Chondrocyte (in vitro differentiated cells): ENCODE measurements around the gene UCK1. TPM values are rescaled to one million over a fixed set of nuclear protein-coding genes. Genes with fewer than 3 reads are reported as not detected.

Experiments used
- DNase-seq: peaks from one replicate; pipeline ENCODE4 v3.0.0; 2021; ENCODE audit warnings: mixed read lengths, low spot score
- H3K27ac Mint-ChIP-seq: one replicate; pipeline ENCODE4 v1.8.0; 2021; ENCODE audit warnings: mild to moderate bottlenecking, moderate library complexity, mixed read lengths; ENCODE audit not compliant: unreplicated experiment
- H3K27me3 Mint-ChIP-seq: 2 replicates; pipeline ENCODE4 v1.8.0; 2021; ENCODE audit warnings: low read depth, mixed read lengths
- H3K36me3 Mint-ChIP-seq: 2 replicates; pipeline ENCODE4 v1.8.0; 2021; ENCODE audit warnings: low read depth, mixed read lengths
- H3K4me1 Mint-ChIP-seq: 2 replicates; pipeline ENCODE4 v1.8.0; 2021; ENCODE audit warnings: low read depth, mild to moderate bottlenecking, mixed read lengths
- H3K4me3 Mint-ChIP-seq: one replicate; pipeline ENCODE4 v1.8.0; 2021; ENCODE audit warnings: mild to moderate bottlenecking, moderate library complexity, mixed read lengths; ENCODE audit not compliant: unreplicated experiment
- H3K9me3 Mint-ChIP-seq: 2 replicates; pipeline ENCODE4 v1.8.0; 2021; ENCODE audit warnings: low read depth, mixed read lengths
- CTCF ChIP-seq: fragments of 200-600 bp; sonication (generic); IDR thresholded peaks from 2 replicates; pipeline ENCODE4 v1.5.0; 2021; ENCODE audit warnings: antibody characterized with exemption, mild to moderate bottlenecking, moderate library complexity
- total RNA-seq: library from RNA; stranded (reverse); gene quantifications from 3 replicates; pipeline ENCODE4 v1.2.1, GENCODE V29; 2021

UCK1 gene
- total RNA-seq, 1 donor from 2014 or later: 18.3 TPM

DNA sequence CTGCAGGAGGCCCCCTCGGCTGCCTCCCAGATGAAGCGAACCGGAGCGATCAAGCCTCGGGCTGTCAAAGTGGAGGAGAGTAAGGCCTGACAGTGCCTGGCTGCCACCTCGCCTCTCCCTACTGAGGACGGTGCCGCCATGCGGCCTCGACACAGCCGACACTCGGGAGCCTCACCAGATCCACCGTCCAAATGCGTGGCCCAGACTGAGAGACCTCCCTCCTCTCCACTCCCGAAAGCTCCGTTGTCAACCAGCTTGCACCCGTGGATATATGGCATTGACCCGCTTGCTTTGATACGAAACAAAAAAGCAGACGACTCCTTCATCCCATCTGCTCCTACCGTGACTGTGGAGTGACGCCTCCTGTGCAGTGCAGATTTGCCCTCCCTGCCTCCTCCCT lies 35.3 kb downstream of the UCK1 start:
- H3K4me3 Mint-ChIP-seq: no peak overlapping the region
- H3K9me3 Mint-ChIP-seq: no peaks in the 10 kb centered on the region
- no peaks in the 10 kb centered on the region for H3K27me3 Mint-ChIP-seq
- DNase-seq: no peak
- peaks cover 3% of the 10 kb centered on the region for H3K4me1 Mint-ChIP-seq
- no peak for TF ChIP-seq CTCF
- H3K27ac Mint-ChIP-seq: no peak overlapping the region
- H3K36me3 Mint-ChIP-seq: peaks cover 46% of the 10 kb centered on the region

GRCh38 chr9:131494296-131494870 lies 36.7 kb downstream of the UCK1 start:
- no peaks in the 10 kb centered on the region for H3K4me1 Mint-ChIP-seq
- peaks cover 55% of the 10 kb centered on the region for H3K36me3 Mint-ChIP-seq
- no peaks in the 10 kb centered on the region for H3K27me3 Mint-ChIP-seq
- H3K4me3 Mint-ChIP-seq: no peak overlapping the region
- H3K9me3 Mint-ChIP-seq: no peaks in the 10 kb centered on the region
- no peak for TF ChIP-seq CTCF
- no peak overlapping the region for H3K27ac Mint-ChIP-seq
- DNase-seq: no peak

DNA sequence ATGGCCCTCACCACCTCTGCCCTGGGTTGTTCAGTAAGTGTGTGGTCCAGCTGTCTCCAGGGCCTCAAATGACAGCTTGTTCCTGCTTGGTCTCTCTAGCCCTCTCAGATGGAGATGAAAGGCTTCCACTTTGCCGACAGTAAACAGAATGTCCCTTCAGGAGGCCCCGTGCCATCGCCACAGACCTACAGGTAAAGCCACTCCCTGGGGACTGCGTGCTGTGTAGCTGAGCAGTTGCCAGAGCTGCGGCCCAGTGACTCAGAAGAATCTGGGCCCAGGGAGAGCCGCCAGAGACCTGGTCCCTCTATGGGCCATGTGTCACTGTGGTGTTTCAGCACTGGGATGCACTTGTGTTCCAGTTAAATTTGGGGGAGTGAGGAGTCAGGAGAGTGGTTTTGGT lies 39.0 kb downstream of the UCK1 start:
- H3K27ac Mint-ChIP-seq: no peak overlapping the region
- H3K4me3 Mint-ChIP-seq: no peak overlapping the region
- DNase-seq: peak; percentile 79
- peaks cover 63% of the 10 kb centered on the region for H3K36me3 Mint-ChIP-seq
- H3K4me1 Mint-ChIP-seq: no peaks in the 10 kb centered on the region
- H3K27me3 Mint-ChIP-seq: no peaks in the 10 kb centered on the region
- no peaks in the 10 kb centered on the region for H3K9me3 Mint-ChIP-seq
- no peak for TF ChIP-seq CTCF

DNA sequence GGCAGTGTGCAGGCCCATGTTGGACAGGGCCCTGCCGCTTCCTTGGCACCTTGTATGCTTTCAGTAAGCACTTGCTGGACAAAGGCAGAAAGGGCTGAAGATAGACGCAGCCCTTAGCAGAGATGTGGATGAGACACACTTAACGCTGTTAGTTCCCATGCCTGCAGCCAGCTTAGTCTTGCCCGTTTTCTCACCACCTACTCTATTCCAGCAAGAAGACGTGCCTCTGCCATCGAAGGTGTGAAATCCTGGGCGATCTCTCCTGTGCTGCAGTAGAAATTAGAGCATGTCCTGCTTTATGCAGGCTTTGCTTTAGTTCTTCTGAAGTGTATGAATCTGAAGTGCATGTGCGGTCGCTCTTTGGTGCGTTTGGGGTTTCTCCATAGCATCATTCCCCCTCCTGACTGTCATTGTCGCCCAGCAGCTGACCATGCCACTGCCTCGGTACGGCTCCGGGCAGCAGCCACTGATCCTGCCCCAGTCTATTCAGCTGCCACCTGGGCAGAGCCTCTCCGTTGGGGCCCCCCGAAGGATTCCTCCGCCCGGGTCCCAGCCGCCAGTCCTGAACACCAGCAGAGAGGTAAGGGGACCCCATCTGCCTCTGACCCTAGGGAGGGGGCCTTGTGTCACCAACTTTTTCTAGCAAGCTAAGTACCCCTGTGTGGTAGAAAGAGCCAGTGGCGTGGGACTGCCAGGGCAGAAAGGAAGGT lies 39.9 kb downstream of the UCK1 start:
- no peaks in the 10 kb centered on the region for H3K4me1 Mint-ChIP-seq
- peaks cover 62% of the 10 kb centered on the region for H3K36me3 Mint-ChIP-seq

DNA sequence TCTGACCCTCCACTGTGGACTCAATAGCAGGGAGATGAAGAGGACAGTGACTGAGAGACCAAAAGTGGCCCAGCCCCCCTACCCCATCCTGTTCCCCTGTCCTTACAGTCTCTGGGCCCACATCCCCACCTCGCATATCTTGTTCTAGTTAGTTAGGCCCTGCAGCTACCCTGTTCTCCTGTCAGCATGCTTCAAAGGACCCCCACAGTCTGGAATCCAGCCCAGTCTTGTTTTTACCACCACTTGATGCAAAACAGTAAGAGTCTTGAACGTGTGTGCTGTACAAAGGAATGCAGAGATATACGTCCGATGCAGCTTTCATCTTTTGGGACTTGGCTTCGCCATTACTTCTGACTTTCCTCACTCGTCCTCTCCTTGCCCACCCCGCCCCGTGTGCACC lies 40.5 kb downstream of the UCK1 start:
- Mint-ChIP-seq H3K4me3 (no peak overlapping the region), H3K9me3 (no peaks in the 10 kb centered on the region), H3K4me1 (no peaks in the 10 kb centered on the region), H3K36me3 (peaks cover 61% of the 10 kb centered on the region), H3K27ac (peak overlapping the region; percentile 59), H3K27me3 (no peaks in the 10 kb centered on the region)
- DNase-seq: no peak
- no peak for TF ChIP-seq CTCF

More for the DNA sequence above, 39.9 kb downstream of the UCK1 start:
- no peak for TF ChIP-seq CTCF
- Mint-ChIP-seq H3K9me3 (no peaks in the 10 kb centered on the region), H3K27me3 (no peaks in the 10 kb centered on the region), H3K4me3 (no peak overlapping the region), H3K27ac (peak overlapping the region; percentile 59)
- DNase-seq: peak; percentile 75
